GM18907 (cell line): ENCODE results near the gene CRLF1.

Experiments
- ATAC-seq: cut with Tn5 transposase; IDR thresholded peaks from one replicate; pipeline ENCODE4 v1.9.1; 2021; ENCODE audit warnings: mild to moderate bottlenecking, moderate library complexity; ENCODE audit not compliant: unreplicated experiment

Gene CRLF1

DNA sequence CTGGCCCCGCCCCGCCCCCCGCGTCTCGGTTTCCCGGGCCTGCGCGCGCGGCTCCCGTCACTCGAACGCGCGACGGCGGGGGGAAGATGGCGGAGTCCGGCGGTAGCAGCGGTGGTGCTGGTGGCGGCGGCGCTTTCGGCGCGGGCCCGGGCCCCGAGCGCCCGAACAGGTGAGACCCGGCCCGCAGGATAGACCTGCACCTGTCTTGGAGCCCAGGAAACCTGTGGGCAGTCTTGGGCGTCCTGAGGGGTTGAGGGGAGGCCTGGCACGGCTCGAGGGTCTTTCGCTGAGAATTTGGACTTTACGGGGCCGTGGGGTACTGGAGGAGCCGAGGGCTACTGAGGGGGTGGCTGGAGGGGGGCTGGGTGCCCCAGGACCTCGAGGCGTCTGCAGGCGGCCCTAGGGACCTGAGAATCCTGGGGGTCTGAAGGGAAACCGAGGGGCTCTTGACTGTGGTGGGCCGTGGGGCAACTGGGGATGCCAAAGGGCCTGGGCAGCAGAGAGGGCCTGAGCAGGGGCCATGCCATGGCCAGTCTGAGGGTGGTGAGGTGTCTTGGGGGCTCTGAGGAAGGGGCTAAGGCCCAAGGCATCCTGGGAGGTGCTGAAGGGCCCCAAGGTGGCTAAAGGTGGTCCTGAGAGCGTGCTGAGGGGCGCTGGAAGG lies 30.5 kb upstream of the CRLF1 start, which contains the start of gene KLHL26:
TSS of gene KLHL26 (plus strand) at position 60 of the 661 bp plus-strand sequence. CDS start at position 87, 27 bp downstream.
- ATAC-seq: peak; percentile 0

DNA sequence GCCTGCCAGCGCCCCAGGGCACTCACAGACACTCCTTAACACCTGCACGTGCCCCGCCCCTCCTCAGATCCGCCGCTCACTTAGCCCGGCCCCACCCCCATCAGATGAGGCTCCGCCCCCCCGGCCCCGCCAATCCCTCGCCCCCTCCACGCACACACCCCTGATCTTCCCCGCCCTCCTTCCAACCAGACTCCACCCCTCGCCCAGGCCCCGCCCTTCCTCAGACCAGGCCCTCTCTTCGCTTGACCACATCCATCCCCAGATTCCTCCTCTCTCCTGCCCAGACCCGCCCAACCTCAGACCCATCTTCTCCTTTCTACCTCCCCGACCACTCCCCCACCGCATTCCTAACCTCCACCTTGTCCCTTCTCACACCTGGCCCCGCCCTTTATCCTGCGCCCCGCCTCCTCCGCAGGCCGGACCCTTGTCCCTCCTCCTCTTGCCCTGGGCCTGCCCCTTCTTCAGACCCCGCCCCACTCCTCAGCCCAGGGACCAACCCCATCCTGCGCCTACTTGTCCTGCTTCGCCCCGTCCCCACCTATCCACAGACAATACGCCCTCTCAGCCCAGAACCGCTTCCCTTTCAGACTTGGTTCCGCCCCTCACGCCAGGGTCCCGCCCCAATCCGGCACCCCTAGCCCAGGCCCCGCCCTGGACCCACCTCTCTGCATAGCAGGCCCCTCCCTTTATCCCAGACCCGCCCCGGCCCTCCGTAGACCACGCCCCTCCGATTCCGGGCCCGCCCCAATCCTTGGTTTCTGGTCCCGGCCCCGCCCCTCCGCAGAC lies 29.8 kb upstream of the CRLF1 start:
- peak; percentile 88 for ATAC-seq

DNA sequence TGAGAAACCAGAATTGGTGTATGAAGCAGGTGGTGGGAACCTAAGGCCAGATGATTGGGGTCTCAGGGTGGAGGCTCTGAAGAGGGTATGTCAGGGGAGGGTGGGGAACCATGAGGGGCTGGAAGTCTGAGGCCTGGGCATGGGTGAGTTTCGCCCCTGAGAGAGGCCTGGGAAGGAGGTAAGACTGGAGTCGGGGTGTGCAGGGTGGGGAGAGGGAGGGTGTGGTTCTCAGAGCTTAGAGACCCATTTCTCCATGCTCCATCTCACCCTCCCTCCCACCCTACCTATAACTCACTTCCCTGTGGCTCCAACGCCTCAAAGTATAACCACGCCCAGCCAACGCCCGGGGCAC lies 29.2 kb upstream of the CRLF1 start:
- ATAC-seq: no peak

DNA sequence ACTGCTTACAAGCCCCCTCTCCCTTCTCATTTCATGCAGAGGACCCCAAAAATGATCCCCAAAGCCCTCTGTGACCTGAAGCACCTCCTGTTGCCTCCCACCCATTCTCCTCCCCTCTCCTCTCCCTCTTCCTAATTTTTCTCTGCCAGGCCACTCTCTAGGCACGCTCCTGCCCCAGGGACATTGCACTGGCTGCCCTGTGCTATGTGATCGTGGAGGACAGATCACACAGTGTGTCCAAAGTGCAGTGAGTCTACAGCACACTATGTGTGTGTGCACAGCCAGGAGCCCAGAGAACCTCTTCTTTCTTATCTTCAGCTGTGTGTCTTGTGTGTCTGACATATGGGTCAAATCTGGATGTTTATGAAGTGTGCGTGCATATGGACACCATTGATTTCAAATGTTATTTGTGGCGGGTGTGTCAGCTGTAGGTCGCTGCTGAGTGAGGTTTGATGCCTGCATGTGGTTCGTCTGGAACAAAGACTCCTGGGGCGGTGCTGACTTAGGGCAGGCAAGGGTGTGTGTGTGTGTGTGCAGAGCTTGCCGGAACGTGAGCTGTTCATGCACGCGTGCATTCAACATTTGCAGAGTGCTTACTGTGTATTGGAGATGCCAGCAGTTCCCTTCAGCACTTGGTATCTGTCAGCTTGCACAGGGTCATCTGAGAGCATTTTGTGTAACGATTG lies 28.2 kb upstream of the CRLF1 start:
- ATAC-seq: no peak

DNA sequence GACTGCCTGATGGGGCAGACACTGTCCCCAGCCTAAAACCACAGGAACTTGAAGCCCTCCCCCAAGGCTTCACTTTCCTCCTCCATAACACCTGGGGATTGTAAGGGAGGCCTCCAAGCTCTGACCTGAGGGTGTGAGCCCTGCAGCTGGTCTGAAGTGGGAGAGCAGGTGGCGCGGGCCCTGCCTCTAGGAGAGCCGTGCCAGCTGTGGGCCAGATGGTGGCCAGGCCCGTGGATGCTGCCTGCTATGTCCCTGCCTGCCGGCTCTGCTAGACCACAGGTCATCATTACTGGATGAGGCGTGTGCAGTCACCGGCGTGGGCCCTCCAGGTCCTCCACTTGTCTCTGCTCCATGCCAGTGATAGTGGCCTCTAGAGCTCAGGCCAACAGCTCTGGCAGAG lies 26.7 kb upstream of the CRLF1 start:
- no peak for ATAC-seq

DNA sequence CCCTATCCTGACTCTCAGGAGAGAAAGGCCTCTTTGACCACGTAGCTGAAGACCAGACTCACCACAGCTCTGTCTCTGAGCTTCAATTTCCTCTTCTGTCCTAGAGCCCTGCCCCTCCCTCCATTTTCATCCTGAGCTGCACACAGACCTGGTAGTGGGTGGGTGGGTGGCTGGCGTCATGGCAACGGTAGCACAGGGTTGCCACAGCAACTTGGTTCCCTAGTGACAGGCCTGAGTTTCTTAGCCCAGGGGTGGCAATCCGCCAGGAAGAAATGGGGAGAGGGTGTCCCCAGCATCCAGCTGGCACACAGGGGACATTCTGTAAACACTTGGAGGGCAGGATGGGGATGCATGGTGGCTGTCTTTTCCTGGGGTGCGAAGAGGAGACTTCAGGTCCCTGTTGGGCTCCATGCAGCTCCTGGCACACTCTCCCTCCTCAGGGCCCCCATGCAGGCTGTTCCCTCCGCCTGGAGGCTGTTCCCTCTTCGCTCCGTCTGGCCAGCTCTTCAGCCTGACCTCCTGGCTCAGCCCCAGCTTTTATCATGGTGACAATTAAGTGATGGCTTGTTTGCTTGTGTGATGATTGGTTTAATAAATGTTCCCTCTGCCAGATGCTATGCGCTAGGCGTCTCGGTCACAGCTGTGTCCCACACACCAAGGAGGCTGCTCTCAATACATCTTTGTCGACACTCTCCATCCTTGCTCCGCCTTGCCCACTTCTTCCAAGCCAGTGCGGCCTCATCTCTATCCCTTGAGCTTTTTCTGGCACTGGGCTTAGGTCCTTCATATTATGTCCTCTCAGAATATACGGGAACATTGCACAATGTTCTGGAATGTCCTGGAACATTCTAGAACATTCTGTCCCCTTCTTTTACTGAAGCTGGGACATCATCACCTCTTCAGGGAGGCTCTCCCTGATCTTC lies 22.8 kb upstream of the CRLF1 start:
- no peak for ATAC-seq

DNA sequence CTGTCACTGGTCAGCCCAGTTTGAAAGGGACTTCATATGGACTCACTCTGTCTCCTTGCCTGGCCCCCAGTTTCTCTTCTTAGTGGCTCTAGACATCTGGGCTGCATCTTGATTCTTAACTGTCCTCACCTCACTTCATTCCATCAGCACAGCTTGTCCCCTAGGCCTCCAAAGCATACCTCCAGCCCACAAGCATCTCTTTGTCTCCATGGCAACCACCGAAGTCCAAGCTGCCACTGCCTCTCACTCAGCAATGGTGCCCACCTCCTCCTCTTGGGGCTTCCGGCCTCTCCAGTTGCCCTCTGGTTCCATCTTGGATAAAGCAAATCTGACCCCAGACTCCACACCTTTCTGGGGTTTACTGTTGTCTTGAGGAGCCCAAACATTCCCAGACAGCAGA lies 20.3 kb upstream of the CRLF1 start:
- no peak for ATAC-seq

DNA sequence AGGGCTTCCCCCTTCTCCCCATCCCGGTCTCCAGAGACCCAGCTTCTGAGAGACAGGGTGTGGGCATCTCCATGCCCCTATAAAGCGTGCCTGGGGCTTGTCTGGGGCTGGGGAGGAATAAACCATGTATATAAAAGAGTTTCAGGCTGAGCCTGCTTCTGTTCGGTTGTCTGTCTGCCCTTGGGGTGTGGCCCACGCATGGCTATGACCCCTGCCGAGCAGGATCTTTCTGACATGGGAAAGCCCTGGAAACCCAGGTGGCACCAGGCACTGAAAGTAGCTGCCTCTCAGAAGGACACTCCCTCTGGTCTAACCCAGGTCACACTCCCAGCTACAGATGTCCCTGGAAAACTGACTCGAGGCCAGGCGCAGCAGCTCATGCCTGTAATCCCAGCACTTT lies 14.3 kb upstream of the CRLF1 start:
- no peak for ATAC-seq

DNA sequence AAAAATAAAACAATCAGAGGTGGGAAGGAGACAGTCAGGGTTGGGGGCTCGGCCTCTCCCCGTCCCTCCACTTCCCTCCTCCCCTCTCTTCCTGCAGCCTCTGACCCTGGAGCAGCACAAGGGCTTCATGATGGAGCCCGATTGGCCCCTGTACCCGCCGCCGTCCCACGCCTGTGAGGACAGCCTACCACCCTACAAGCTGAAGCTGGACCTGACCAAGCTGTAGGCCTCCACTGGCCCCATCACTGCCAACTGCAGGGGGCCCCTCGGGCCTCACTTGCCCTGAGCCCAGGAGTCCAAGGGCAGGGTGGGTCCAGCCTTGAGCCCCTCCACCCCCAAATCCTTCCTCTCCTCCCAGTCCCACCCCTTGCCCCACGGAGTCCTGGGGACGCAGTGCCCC lies 13.7 kb upstream of the CRLF1 start:
- ATAC-seq: no peak

DNA sequence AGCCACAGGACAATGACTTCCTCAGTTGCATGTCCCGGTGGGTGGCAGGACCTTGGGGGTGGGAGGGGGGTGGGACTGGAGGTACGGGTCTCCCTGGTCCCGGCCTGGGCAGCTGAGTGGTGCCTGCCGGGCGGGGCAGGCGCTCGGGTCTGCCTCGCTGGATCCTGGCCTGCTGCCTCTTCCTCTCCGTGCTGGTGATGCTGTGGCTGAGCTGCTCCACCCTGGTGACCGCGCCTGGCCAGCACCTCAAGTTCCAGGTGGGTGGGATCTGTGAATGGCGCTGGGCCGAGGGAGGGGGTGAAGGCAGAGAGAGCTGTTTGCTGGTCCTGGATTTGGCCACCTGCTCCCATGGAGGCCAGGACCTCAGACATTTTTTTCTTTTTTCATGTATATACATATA lies 11.6 kb upstream of the CRLF1 start:
- ATAC-seq: no peak

DNA sequence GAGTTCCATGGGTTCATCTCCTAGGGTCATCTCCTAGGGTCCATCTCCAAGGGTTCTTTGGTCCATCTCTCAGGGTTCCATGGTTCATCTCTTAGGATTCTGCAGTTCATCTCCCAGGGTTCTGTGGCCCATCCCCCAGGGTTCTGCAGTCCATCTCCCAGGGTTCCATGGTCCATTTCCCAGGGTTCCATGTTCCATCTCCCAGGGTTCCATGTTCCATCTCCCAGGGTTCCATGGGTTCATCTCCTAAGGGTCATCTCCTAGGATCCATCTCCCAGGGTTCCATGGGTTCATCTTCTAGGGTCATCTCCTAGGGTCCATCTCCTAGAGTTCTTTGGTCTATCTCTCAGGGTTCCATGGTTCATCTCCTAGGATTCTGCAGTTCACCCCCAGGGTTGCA lies 11.0 kb upstream of the CRLF1 start:
- no peak for ATAC-seq

DNA sequence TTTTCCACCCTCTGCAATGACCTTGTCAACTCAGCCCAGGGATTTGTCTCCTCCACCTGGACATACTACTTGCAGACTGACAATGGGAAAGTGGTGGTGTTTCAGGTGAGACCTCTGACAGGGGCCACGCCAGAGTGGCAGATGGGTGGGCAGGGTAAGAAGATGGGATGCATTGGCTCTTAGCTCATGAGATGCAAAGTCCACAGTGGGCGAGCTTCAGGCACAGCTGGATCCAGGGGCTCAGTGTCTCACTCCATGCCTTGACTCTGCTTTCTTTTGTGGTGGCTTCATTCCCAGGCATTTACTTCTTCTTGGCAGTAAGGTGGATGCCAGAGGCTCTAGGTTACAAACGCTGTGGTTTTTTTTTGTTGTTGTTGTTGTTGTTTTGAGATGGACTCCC lies 9.4 kb upstream of the CRLF1 start:
- no peak for ATAC-seq

DNA sequence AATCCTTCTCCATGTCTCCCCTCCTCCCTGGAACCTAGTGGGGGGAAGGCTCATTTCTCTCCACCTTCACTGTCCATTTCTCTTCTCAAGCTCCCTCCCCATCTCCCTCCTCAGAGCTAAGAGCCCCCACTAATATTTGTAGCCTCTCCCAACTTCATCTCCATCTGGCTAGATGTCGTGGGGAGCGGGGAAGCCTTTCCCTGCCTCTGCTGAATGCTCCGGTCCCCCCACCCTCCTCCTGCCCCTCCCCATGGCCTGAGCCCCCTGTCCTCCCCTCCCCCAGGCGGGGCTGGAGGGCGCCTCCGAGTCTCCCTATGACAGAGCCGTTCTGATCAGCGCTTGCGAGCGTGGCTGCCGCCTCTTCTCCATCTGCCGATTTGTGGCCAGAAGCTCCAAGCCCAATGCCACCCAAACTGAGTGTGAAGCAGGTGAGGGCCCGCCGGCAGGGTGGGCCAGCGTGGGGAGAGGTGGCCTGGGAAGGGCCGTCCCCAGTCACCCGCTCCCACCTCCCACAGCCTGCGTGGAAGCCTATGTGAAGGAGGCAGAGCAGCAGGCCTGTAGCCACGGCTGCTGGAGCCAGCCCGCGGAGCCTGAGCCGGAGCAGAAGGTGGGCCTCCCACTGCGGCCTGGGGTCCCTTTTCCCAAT lies 7.1 kb upstream of the CRLF1 start:
- ATAC-seq: no peak

DNA sequence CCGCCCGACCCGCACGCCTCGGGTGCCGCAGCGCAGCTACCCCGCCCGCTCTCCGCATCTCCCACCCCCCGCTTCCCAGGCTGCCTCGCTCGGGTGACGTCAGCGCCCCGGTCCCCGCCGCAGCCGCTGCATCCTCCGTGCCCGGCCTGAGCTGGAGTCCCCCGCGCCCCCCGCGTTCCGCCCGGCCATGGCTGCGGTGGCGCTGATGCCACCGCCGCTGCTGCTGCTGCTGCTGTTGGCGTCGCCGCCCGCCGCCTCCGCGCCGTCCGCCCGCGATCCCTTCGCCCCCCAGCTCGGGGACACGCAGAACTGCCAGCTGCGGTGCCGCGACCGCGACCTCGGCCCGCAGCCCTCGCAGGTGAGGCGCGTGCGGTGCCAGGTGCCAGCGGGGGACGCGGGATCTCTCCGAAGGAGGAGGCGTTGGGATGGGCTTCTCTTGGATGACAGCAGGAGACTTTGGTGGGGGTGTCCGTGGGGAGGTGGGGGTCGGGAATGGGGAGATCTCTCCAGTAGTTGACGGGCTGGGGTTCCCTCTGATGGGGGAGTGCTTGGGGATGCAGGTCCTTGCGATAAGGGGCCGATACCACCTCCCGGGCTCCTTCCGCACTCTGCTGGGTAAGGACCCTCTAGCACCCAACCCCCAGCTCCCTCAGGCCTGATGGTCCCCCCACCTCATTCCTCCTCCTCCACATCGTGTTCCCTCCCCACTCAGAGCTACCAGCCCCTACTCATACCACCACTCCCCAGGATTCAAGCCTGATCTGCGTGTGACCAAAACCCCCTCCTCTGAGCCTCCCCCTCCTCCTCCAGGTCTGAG lies 6.4 kb upstream of the CRLF1 start, which contains the start of gene TMEM59L:
TSS of gene TMEM59L (plus strand) at position 99 of the 817 bp plus-strand sequence. CDS start at position 188, 89 bp downstream.
- no peak for ATAC-seq

DNA sequence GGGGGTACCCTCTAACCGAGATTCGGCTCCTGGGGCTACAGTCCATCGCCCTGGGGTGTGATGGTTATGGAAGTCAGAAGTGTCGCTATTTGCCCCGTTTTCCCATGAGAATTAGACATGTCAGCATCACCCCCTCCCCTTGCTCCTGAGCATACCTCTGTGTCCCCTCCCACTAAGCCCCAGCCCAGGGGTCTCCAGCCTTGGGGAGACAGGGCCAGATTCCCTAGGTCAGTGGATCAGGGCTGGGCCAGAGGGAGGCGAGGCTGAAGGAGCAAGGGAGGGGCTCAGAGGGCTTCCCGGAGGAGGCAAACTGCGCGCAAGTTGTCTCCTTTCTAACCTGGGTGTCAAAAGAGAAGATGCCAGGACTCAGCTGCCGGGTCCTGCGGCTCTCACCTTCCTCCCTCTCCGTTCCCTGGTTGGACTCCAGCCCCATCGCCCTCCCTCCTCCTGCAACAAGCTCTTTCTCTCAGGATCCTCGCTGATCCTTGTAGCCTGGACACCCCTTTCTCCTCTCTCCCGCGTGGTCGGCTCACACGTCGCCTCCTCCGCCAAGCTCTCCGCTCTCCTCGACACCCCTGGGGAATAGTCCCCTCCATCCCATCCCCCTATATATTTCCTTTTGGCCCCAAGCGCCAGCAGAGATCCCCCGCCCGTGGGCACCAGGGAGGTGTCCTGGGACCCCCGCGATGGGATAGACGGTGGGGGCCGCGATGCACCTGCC lies 5.6 kb upstream of the CRLF1 start:
- no peak for ATAC-seq

DNA sequence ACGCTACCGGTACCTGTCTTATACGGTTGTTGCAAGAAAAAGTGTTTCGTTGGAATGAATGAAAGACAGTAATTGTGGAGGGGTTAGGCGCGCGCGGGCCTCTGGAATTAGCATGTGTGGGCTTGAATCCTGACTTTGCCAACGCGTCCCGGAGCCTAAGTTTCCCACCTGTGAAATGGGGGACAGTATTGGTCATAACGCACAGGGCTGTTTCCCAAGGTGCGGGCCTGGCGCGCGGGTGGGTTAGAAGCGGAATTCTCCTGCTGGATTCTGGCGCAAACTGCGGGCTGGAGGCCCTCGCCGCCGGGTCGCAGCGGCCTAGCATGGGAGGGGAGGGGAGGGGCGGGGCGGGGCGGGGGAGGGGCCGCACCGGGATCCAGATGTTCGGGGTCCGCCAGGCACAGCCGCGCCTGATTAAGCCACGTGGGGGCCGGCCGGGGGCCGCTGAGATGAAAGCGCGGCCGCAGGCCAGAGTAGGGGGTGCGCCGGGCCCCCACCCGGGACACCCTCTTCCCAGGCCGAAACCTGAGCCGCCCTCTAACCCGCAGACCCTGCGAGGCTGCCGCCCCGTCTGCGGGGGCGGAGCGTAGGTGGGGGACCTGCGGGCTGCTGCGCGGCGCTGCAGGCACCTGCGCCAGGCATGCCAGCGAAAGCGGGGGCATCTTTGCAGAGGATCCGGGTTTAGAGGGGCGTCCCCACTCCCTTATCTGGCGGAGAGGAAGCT lies 4.9 kb upstream of the CRLF1 start:
- no peak for ATAC-seq

DNA sequence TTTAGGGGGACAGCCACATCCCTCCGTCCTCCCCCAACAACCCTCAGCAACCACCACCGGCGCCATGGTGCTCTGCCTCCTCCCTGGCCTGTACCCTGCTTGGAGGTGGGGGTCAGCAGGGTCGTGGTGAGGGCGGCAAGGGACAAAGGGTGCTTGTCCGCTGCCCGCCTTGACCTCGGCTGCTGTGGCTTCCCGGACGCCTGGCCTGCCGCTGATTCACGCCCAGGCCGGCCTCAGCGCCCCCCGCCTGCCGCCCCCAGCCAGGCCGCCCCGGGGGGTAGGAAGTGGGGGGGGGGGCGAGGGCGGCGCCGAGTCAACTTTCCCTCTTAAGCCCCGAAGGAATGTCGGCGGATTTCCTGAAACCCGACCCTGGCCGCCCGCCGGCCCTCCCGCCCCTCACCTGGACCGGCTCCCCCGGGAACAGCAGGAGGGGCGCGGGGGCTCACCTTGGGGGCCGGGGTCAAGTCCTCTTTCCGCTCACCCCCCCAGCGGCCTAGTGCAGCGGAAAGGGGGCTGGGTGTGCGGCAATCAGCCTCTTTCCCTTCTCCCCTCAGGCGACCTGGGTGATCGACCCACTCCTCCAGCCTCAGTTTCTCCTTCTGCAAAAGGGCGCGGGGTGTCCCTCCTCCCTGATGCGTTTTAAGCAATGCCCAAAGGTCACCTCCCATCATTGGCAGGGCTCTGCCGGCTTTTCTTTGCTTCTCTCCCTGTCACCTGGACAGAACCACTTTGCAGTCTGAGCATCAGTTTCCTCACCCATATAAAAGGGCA lies 4.1 kb upstream of the CRLF1 start:
- ATAC-seq: no peak

DNA sequence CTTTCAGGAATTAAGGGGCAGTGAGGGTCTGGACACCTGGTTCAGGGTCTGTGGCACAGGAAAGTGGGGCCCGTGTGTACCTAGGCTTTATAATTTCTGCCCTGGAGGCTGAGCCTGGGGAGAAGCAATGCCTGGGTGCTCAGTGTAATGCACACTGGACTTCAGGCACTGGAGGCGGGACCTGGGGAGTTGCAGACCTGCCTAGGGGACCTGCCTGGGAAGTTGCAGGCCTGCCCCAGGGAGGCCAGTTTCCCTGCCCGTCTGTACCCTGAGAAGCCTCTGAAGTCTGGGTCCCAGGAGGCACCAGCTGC lies 3.6 kb upstream of the CRLF1 start:
- no peak for ATAC-seq
